GM18508 (cell line): ENCODE measurements around the gene CEP78.

ENCODE experiments used
- ATAC-seq: cut with Tn5 transposase; IDR thresholded peaks from one replicate; pipeline ENCODE4 v1.9.1; 2021; ENCODE audit warnings: moderate number of reproducible peaks; ENCODE audit not compliant: insufficient read depth, unreplicated experiment

CEP78 gene

GRCh38 chr9:78304357-78304756 is 68.5 kb downstream of the CEP78 start:
- no peak for ATAC-seq

- ATAC-seq: no peak
Measured at GRCh38 chr9:78306222-78307076, 70.6 kb downstream of the CEP78 start.

- ATAC-seq: no peak
Measured at GRCh38 chr9:78307360-78307759, 71.5 kb downstream of the CEP78 start.

- no peak for ATAC-seq
Measured at GRCh38 chr9:78309066-78309465, 73.2 kb downstream of the CEP78 start.

- ATAC-seq: no peak
Measured at GRCh38 chr9:78311075-78311474, 75.2 kb downstream of the CEP78 start.

- ATAC-seq: no peak
Measured at GRCh38 chr9:78311886-78312524, 76.1 kb downstream of the CEP78 start.

GRCh38 chr9:78314550-78314949 is 78.7 kb downstream of the CEP78 start:
- ATAC-seq: no peak

- ATAC-seq: no peak
Measured at GRCh38 chr9:78314953-78315870, 79.3 kb downstream of the CEP78 start.

- no peak for ATAC-seq
Measured at GRCh38 chr9:78316166-78316892, 80.5 kb downstream of the CEP78 start.

- ATAC-seq: no peak
Measured at GRCh38 chr9:78319197-78320029, 83.5 kb downstream of the CEP78 start.

GRCh38 chr9:78320030-78320693 is 84.3 kb downstream of the CEP78 start:
- ATAC-seq: no peak

GRCh38 chr9:78320875-78321496 is 85.1 kb downstream of the CEP78 start:
- ATAC-seq: no peak

- ATAC-seq: no peak
Measured at GRCh38 chr9:78321505-78321904, 85.6 kb downstream of the CEP78 start.

GRCh38 chr9:78324068-78324650 is 88.3 kb downstream of the CEP78 start:
- ATAC-seq: no peak

- ATAC-seq: no peak
Measured at GRCh38 chr9:78324682-78325081, 88.8 kb downstream of the CEP78 start.

- no peak for ATAC-seq
Measured at GRCh38 chr9:78325343-78325742, 89.5 kb downstream of the CEP78 start.

- ATAC-seq: no peak
Measured at GRCh38 chr9:78325846-78326360, 90.0 kb downstream of the CEP78 start.

- no peak for ATAC-seq
Measured at GRCh38 chr9:78326564-78326963, 90.7 kb downstream of the CEP78 start.
